T-helper 1 cell (primary cell): Measurements from ENCODE around the gene OPCML.

ENCODE experiments used
- DNase-seq, 5 donors: peaks; one replicate each; pipeline ENCODE4 v3.0.0-alpha.2; 2012 to 2020

The OPCML gene

DNA sequence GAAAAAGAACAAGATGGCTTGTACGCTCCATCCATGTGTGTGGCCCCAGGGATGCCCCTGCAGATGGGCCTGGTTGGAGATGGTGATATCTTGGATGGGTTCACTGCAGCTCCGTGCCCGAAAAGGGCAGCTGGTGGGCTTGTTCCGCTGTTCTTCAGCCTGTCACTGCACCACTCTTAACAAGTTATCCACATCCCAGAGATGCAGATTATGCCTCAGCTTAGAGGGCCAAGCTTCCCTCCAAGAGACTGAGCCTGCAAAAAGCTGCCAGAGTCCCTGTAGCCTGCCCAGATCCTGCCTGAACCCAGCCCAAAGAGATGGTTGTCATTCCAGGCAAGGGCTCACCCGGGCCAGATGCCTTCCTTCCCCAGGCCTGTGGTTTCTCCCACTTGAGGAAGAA, 308.0 kb downstream of the OPCML start:
- no peak for DNase-seq

DNA sequence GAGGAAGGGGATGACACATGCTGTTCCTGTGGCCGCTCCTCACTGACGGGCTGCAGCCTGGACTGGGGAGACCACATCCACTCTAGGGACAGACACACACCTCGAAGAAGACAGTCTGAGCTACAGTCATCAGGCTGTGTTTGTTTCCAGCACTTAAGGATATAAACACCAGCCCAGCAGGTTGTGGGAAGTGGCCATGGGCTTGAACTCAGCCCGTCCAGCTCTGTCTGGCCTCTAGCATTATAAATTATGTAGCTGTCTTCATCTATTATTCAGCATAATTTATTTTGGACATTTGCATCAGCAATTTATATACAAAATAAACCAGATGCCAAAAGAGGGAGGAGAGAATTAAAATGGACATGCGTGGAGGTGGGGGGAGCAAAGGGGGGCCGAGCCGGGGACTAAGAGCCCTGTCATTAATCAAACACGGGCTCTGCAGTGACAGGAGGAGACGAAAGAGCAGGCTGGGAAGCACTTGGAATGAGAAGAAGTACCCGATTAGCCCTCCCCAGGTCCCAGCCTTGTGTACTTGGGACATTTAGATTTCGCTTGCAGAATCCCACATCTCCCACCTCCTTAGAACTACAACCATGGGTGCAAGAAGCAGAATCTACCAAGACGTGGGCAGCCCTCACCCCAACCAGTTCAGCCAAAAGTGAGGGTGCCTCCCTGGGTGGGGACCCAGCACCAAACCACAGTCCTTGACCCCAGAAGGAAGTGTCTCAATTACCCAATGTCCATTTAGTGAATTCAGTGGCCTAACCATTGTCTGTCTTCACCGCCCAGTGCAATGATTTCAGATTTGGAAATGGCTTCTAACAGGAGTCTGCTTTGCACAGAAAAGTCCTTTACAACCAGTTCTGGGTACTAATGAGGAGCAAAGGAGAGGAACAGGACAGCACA, 309.6 kb downstream of the OPCML start:
- no peak for DNase-seq

DNA sequence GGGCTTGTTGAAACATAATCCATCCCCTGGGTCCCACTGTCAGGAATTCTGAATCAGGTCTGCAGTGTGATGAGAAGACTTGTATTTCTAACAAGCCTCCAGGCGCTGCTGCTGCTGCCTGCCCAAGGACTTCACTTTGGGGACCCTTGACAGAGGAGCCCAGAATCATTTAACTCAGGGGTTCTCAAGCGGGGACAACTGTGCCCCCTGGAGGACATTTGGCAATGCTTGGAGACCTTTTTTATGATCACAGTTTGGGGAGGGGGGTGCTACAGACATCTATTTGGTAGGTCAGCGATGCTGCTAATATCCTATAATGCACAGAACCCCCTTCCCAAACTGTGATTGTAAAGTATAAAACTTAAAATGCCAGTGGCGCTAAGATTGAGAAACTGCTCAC, 312.8 kb downstream of the OPCML start:
- DNase-seq, result no peak

DNA sequence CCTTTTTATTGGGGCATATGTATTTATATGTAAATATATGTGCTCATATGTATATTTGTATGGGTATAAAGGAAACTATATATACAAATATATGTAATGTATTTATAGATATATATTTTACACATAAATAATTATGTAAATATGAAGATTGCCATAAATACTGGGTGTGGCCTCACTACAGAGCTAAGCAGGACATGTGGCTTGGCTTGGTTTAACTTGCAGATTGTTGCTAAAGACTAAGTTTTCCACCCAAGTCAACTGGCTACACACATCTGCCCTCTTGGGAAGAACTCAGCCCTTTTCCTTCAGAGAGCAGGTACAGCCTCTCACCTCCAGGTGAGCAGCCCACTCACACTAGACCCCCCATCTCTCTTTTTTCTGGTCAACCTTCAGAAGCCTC, 315.5 kb downstream of the OPCML start:
- DNase-seq, result no peak

DNA sequence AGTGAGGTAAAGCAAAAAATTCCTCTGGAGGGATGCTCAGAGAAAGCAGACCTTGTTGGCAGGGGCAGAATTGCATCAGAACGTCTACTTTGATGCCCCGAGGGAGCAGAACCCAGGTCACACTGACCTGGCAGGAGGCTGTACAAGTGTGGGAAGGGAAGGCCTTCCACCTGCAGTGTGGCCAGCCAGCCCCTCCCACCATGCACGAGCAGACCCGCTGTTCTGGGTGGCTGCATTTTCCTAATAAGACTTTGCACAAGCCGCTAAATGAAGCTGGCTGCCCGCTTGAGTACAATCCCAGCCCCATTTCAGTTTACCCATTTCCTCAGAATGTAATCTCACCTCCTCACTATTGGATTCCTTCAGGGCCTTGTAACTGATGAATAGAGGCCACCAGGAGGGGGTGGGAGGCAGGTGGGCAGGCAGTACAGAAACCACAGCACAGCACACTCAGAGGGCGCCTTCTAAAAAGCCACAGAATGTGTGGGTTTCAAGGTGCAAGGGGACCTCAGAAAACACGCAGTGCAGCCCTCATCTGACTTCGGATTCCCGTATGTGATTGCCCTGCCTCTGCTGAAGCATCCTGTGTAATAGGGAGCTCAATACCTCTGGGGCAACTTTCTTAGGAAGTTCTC, 316.6 kb downstream of the OPCML start:
- DNase-seq, result no peak

DNA sequence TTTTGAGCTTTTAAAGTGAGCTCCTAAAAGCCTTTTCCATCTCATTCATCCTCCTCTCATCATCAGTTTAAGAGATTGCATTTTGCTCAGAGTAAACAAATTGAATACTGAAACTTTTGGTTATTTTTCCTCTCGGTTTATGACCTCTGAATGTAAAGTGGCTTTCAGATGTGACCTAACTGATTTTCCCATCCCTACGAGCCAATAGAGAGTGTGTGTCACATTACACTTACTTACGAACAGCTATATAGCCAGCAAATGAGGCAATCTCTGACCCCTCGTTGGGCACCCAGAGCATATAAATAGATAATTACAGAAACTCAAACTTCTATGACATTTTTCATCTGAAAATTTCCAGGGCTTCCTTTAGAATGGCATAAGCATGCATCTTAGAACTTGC, 317.7 kb downstream of the OPCML start:
- DNase-seq, result no peak

DNA sequence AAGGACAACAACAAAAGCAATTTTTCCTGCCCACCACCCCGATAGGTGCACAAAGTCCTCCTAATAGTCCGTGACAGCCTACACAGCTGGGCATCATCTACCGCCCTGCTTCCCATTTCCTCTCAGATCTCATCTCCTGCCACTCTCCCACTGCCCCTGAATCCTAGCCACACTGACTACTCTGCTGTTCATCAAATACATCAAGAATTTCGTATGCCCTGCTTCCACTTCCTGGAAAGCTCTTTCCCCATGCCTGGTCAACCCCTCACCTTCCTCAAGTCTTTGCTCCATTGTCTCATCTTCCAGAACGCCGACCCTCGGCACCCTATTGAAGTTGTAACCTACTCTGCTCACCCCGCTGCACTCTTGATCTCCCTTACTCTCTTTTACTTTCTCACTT, 320.1 kb downstream of the OPCML start:
- no peak for DNase-seq

DNA sequence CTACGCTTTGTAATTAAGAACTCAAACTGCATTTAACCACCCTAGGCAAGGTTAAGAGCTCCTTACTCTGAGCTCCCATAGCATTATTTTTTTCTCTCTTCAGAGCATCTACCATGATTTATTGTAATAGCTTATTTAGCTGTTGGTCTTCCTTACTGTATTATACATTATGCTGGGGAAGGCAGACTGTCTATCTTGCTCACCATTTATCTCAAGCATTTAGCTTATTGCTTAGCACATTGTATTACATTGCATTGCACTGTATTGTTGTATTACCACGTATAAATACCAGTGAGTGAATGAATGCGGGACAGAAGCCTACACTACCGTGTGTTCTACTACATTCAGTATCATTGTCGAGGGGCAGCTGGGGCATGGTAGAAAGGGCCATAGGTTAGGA, 324.3 kb downstream of the OPCML start:
- no peak for DNase-seq

DNA sequence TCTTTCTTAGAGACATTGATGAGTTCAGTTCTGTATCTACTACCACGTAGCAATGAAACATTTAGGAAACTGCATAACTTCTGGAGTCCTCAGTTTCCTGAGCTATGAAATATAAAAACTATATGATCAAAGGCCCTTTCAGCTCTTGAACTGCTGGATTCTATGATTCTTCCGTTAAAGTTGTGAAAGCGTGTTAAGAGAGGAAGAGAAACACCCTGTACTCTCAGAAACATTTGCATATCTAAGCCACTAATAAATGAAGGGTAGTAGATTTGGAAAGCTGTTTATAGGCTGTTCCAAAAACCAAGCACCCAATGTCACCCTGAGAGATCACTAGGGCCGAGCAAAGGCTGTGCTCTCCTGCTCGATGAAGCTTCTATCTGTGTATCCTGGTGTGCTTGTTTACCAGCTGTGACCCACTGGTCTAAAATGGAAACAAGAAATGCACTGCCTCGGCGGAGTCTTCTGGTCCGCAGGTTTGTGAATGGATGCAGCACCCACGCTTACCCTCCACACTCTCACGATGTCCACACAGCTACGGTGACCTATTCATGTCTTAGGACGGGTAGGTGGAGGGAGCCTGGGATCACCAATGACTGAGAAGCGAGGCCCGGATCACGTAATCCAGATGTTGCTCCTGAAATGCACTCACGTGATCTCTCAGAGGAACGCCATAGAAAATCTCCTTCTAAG, 325.8 kb downstream of the OPCML start:
- DNase-seq, result no peak

DNA sequence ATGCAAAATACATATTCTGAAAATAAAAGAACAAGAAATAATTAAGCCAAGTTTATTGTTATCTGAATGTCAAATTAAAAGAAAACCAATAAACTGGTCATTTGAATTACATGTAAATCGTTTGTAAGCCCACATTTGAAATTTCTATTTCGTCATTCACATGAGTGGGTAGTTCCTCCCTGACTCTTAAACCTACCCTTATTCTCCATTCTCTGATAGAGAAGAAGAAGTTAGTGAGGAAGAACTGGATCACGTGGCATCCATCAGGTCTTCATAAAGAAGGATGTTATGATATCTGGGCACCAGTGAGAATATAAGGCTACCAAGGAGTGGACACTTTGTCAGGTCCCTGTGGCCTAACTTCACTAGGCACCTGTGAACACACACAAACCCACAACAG, 328.1 kb downstream of the OPCML start:
- no peak for DNase-seq

DNA sequence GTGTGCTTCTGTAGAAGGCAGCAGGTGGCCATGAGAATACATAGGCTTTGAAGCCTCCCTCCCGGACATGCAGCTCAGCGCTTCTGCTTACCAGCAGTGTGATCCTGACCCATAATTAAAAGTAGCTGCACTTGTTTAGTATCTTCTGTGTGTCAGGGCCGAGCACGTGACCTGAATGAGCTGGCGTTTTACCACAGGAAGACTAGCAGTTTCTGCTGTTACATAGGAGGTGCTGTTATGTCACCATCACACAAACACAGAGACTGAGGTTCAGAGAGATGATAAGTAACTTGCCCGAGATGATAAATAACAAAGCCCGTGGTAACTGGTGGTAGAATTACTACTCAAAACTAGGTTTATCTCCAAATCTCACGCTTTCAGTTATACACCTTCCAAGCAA, 329.5 kb downstream of the OPCML start:
- no peak for DNase-seq

DNA sequence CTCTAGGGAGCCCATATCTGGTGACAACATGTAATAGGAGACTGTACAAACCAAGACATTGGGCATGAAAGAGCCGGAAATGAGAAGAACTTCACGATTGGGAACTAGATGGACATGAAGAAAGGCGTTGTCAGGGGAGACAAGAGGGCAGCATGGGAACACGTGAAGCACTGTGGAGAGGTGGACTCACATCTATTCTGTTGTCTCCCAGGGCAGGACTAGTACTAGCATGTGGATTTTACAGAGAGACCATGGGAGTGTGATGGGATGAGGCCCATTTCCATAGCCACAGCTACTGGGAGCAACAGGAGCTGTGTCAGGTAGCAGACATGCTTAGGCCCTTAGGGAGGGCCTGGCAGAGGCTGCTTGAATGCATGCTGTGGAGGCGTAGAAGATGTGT, 333.9 kb downstream of the OPCML start:
- no peak for DNase-seq

DNA sequence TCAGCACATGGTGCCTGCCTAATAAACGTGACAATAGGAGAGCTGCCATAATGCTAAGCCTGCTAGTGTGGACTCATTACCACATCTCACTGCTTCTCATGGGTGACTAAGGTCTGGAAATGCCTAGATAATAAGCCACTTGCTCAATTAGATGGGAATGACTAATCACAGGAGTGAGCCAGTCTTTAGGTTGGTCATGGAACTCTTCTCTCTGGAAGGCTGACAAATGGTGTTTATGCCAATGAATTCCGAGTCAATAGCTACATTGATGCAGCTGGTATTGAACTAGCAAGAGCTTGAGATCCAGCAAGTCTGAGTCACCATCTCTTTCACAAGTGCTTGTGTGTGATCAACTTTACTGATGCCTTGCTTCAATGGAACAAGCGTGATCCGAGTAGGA, 334.9 kb downstream of the OPCML start:
- no peak for DNase-seq

DNA sequence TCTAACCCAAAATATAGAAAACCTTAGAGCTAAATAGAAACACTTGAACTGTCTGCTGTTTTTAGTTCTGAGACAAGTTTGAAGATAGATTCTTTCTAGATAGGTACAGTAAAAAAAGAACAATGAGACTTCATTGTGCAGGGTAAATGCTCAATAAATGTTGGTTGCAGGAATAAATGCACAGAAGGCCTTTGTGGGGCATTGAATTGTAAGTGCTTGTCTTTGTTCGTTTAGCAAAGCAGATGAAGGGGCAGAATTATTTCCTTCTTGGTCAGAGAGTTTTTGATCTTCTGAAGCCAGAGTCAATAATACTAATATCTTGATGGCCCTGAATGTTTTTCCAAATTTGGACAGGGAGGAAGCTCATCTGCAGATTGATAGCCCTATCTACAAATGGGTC, 340.4 kb downstream of the OPCML start:
- DNase-seq, result no peak

DNA sequence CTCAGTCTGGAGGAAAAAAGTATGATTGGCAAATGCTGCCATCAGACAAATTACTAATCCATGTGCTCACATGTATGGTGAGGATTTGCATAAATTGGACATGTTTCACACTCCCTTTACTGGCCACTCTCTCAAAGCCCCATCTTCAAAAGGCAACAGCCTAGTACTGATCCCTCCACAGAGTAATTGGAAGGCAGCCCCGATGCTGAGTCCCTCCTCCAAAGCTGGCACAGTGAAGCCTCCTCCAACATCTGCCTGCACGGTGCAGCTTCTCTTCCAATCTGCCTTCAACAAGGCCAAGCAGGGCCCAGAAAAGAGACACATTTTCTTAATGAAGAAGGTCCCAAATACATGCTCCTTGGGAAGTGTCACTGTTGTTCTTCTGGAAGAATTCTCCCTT, 350.6 kb downstream of the OPCML start:
- DNase-seq, result no peak

DNA sequence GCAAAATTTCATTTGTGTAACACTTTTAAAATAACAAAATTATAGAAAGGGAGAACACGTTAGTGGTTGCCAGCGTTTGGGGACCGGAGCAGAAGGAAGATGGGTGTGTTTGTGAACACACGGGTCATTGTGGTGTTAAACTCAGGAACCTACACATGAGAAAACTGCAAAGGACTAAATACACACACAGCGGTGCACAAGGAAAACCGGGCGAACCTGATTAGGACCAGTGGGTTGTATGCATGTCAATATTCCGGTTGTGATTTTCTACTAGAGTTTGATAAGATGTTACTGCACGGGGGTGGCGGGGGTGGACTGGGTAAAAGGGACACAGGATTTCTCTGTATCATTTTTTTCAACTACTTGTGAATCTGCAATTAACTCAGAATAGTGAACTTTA, 351.2 kb downstream of the OPCML start:
- DNase-seq, result no peak

DNA sequence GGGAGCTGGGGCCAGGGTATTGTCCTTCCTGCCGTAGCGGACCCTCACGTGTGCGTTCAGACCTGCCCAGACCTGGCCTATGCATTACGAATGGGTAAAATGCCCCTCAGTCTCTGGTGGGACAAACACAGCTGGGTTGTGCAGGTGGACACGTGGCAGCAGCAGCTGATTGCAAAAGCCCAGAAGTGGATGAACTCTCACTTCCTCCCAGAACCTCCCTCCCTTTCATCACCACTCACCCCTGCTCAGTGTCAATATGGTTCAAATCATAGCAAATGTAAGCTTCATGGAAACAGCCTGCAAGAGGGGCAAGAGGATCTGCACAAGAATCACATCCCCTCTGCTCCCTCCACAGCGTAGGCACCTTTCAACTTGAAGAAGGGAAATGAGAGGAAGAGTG, 352.1 kb downstream of the OPCML start:
- no peak for DNase-seq

DNA sequence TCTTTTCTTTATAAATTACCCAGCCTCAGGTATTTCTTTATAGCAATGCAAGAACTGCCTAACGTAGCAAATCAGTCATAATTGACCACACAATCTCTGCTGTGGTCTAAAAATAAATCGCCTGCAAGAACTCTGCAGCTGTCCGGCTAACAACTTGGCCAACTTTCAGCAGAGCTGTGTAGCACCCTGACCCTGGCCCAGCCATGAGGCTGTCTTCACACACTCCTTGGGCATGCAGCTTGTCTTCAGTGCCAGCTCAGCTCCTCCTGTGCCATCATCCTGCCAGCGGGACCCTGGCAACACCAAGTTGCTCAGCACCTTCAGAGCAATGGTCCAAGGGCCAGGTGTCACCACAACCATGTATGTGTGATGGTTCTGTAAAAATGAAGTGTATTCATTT, 355.6 kb downstream of the OPCML start:
- DNase-seq, result no peak

DNA sequence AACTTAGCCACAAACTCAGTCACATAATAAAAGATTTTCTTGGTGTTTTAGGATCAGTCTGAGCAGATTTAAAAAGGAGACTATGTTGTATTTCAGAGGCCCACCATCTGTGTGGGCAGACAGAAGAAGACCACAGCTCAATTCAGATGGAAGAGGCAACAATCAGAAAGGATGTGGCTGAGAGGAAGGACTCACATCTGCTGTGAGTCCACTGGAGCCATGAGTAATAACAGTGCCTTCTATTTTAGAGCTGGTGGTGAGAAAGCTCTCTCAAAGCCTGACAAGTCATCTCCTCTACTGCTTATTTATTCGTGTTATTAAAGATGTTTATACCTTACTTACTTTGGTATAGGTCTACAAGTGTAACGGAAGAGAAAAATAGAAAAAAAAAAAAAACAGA, 357.2 kb downstream of the OPCML start:
- DNase-seq, result no peak

DNA sequence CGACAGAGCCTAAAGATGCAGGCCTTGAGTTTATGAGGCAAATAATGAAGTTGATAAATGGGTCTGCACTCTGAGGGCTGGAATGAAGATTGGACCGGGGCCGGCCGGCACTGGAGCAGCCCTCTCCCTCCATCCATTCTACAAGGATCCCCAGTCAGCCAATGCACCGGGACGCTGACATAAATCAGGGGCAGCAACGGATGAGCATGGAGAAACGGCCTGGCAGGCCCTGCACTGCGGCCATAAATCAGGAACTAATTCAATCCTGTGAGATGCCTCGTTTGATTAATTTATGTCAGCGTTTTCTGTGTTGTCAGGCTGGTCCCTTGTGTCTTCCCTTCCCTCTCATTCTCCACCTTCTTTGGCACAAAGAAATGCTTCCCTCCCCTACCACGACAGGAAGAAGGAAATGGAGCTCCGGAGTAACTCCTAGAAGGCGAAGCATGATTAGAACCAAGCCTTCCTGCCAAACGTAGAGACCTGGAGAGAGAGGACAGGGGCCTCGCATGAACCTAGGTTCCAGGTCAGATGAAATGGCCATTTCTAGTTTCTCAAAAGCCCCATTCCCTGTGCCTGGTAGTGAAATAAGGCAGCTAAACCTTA, 358.4 kb downstream of the OPCML start:
- no peak for DNase-seq

DNA sequence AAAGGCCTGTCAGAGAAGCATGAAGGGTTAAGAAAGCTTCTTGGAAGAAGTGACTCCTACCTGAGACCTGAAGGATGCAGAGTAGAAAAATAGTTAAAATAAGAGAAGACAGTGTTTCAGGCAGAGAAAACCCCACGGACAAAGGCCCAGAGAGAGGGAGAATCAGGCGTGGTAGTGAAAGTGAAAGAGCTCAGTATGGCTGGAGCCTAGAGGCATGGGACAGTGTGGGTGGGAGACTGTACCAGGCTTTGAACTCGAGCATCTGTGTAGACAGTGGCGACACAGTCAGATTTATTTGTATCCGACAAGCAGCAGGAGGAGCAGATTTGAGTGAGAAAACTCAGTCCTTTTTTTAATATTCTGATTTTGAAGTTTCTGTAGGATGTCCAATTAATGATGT, 360.0 kb downstream of the OPCML start:
- no peak for DNase-seq

DNA sequence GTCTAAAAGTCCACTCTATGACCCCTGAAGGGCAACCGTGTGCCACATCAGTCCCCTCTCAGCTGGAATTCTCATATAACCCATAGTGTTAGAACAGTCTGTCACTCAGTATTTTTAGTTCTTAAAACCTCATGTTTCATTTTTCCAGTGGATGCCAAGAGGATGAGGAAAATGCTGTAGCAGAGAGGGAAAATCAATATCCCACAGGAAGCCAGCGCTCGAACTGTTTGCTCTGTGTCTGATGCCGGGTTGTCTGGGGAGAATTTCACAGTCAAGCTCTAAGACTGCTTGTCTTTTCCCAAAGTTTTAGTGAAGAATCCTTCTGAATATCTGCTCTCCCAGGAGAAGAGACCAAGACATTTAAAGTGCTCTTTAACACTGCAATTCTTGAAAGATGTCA, 360.9 kb downstream of the OPCML start:
- DNase-seq, result no peak

DNA sequence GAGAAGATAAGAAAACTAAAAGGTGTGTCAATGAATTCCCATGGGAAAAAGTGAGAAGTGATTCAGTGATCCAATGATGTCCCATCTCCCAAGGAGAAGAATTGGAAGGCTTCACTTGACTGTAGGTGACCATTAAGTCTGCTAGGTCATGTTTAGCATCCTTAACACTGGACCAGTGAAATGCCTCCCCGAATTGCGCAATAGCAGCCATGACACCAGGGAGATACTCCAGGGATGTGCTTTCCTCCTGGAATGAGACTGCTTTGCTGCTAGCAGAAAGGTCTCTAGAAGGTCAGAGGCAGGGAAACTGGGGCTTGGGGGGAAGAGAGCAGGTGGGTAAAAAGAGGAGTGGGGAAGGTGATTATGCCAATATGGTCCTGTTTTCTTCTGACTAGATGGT, 364.3 kb downstream of the OPCML start:
- no peak for DNase-seq

DNA sequence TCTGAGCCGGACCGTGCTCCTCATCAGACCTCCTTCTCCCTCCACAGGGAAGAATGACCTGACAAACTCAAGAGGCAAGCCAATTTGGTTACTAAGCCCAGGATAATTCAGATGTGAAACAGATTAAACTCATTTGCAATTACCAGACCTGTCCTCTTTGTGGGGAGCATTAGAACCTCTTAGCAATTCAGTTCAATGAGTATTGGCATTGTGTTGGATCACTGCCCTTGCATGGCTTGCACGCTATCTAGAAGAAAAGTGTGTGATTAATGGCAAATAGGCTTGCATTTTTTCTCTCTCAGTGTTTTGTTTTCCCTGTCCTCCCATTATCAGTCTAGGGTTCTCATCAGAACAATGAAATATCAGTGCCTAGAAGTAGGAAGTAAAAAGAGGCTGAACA, 365.6 kb downstream of the OPCML start:
- DNase-seq, result no peak
